BLaER1 treated with 17β-estradiol and CSF1 and Interleukin-3, amounts not matched to agents 10 nM and 100 nM (cell line): Measurements from ENCODE around the gene GCG.

Experiments used
- H3K27ac ChIP-seq, 11 experiments: shearing (Covaris generic); formaldehyde crosslinking; 2 replicates each; pipeline ENCODE4 v1.8.1; 2022
- H3K27me3 ChIP-seq, 11 experiments: shearing (Covaris generic); formaldehyde crosslinking; 2 replicates each; pipeline ENCODE4 v1.8.1; 2022
- H3K36me3 ChIP-seq, 11 experiments: shearing (Covaris generic); formaldehyde crosslinking; 2 replicates each; pipeline ENCODE4 v1.8.1; 2022
- H3K4me1 ChIP-seq, 10 experiments: shearing (Covaris generic); formaldehyde crosslinking; 2 replicates each; pipeline ENCODE4 v1.8.1; 2022
- H3K4me2 ChIP-seq, 11 experiments: shearing (Covaris generic); formaldehyde crosslinking; 2 replicates each; pipeline ENCODE4 v1.8.1; 2022
- H3K4me3 ChIP-seq, 10 experiments: shearing (Covaris generic); formaldehyde crosslinking; 2 replicates each; pipeline ENCODE4 v1.8.1; 2022
- H3K9ac ChIP-seq, 11 experiments: shearing (Covaris generic); formaldehyde crosslinking; 2 replicates each; pipeline ENCODE4 v1.8.1; 2022
- H3K9me3 ChIP-seq, 11 experiments: shearing (Covaris generic); formaldehyde crosslinking; replicated peaks in 1 of 11; 2 replicates each; pipeline ENCODE4 v1.8.1; 2022
- H4K20me1 ChIP-seq, 11 experiments: shearing (Covaris generic); formaldehyde crosslinking; 2 replicates each; pipeline ENCODE4 v1.8.1; 2022
- Cebpa-rat ChIP-seq, 11 experiments: shearing (Covaris generic); IDR thresholded peaks; 2 replicates each; pipeline ENCODE4 v1.8.1; 2022

Gene GCG

DNA sequence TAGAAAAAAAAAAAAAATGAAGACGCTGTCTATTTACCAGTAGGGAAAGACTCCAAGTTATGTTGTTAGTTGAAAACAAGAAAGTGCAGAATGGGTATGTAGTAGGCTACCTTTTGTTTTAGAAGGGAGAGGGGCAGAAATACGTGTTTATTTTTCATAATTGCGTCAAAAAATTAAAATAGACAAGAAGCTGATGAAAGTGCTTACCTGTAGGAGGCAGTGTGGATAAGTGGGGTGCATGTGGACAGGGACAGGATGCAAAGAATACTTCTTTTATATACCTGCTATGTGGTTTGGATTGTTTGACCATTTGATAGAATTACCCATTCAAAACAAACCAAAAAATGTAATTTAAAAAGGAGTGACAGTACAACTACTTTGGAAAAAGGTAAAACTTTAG, 3.0 kb upstream of the GCG start:
- no peaks in the 10 kb centered on the region for H3K9me3 ChIP-seq
- H3K4me2 ChIP-seq, result no peak overlapping the region
- no peaks in the 10 kb centered on the region for H3K36me3 ChIP-seq
- H3K4me1 ChIP-seq, result 0 out of 20 replicates have a peak, but pooled peaks cover 0 to 4% (median 0%) of the 10 kb centered on the region in 10 experiments
- no peak overlapping the region for H3K27ac ChIP-seq
- no peak overlapping the region for H3K9ac ChIP-seq
- no peak overlapping the region for H3K4me3 ChIP-seq
- H3K27me3 ChIP-seq, result no peaks in the 10 kb centered on the region
- TF ChIP-seq Cebpa-rat (IDR thresholded peaks at IDR 0.05), result no peak
- H4K20me1 ChIP-seq, result no peaks in the 10 kb centered on the region

DNA sequence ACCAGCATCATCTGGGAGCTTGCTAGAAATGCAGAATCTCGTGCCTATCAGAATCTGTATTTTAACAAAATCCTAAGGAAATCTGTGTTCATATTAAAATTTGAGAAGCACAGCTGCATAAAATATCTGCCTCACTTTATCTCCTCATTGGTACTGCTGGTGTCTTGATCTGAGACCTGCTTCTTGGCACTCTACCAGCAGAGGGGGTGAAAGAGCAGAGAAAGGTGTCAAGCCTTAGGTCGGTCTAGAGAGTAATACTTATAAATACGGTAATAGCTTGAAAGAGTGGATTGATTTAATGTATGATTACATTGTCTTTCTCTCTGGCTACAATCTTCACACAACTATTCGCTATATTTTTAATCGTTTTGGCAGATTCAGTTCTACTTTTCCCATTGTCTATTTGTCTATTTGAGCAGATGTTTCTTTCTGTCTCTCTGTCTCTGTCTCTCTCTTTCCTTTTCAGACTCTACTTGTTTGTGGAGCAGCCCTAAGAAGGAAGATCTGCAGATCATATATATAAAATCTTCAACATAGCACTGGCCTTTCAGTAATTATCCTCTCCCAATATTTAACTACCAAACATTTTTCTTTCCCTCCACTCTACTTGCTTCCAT, 1.7 kb upstream of the GCG start:
- H3K27me3 ChIP-seq, result no peaks in the 10 kb centered on the region
- no peak overlapping the region for H3K27ac ChIP-seq
- TF ChIP-seq Cebpa-rat (IDR thresholded peaks at IDR 0.05), result no peak
- H3K36me3 ChIP-seq, result no peaks in the 10 kb centered on the region
- H3K4me2 ChIP-seq, result peak overlapping the region in 1 of 11 experiments; percentile 11; a peak in 1 of 22 replicates
- no peak overlapping the region for H3K4me3 ChIP-seq
- no peaks in the 10 kb centered on the region for H3K9me3 ChIP-seq
- no peak overlapping the region for H3K9ac ChIP-seq
- H3K4me1 ChIP-seq, result 0 out of 20 replicates have a peak, but pooled peaks cover 0 to 4% (median 0%) of the 10 kb centered on the region in 10 experiments
- H4K20me1 ChIP-seq, result no peaks in the 10 kb centered on the region

DNA sequence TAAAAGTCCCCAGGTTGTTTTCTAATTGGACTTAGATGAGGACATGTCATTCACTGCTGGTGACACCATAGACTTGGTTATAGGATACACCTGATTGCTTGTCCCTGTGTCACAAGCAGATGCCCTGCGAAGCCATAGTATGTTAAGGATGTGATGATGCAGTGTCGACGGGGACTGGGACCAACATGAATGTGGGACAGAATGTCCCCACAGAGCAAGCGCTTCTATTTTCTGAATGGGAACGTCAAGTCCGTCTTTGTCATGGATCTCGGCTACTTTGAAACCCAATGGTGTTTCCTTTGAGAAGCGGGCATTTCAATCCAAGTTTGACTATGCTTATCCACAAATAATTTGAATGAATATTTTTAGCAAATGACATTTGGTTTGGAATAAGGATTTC, 2.1 kb downstream of the GCG start:
- no peak for TF ChIP-seq Cebpa-rat (IDR thresholded peaks at IDR 0.05)
- Histone ChIP-seq H3K4me2 (no peak overlapping the region), H4K20me1 (no peaks in the 10 kb centered on the region)

DNA sequence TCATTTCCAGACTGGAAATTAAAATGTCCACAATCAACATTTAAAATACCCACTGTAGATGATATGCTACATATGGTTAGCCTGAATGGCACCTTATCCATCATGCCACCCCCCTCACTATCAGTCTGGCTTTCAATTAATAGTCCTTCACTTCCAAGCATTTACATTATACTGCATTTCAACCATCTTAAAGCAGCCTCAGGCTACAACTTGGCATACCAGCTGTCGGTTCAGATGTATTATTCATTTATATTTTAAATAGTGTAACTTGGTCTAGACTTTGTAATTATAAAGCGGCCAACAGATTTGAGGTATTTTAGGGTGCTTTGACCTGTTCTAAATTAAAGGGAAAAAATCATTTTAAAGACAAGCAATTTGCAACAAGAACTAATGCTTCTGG, 2.6 kb downstream of the GCG start:
- H3K4me2 ChIP-seq, result no peak overlapping the region
- no peak overlapping the region for H3K9ac ChIP-seq
- no peak overlapping the region for H3K27ac ChIP-seq
- no peaks in the 10 kb centered on the region for H4K20me1 ChIP-seq
- H3K36me3 ChIP-seq, result no peaks in the 10 kb centered on the region
- H3K4me1 ChIP-seq, result no peaks in the 10 kb centered on the region
- H3K4me3 ChIP-seq, result no peak overlapping the region
- no peaks in the 10 kb centered on the region for H3K27me3 ChIP-seq
- no peaks in the 10 kb centered on the region for H3K9me3 ChIP-seq
- TF ChIP-seq Cebpa-rat (IDR thresholded peaks at IDR 0.05), result no peak

More for the DNA sequence above, 2.1 kb downstream of the GCG start:
- no peaks in the 10 kb centered on the region for H3K4me1 ChIP-seq
- no peak overlapping the region for H3K9ac ChIP-seq
- H3K27me3 ChIP-seq, result no peaks in the 10 kb centered on the region
- H3K9me3 ChIP-seq, result no peaks in the 10 kb centered on the region
- no peaks in the 10 kb centered on the region for H3K36me3 ChIP-seq
- no peak overlapping the region for H3K27ac ChIP-seq
- H3K4me3 ChIP-seq, result no peak overlapping the region

DNA sequence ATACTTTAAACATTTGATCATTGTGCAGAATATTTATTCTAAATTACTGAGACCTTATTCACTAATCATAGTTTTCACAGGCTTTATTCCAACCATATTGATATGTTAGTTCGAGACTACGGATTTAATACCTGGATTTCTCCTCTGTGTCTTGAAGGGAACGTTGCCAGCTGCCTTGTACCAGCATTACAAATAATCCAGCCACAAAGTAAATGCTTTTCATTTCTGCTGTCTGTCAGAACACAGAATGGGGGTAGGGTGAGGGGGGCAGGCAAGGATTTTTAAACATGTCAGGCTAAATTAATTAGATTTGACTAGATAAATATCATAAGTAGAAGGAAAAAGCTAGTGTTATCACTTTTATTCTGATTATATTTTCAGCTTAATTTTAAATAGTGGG, 3.1 kb downstream of the GCG start:
- Histone ChIP-seq H3K27me3 (no peaks in the 10 kb centered on the region), H4K20me1 (no peaks in the 10 kb centered on the region), H3K9ac (no peak overlapping the region), H3K4me3 (no peak overlapping the region), H3K4me2 (no peak overlapping the region), H3K36me3 (no peaks in the 10 kb centered on the region), H3K4me1 (no peaks in the 10 kb centered on the region), H3K27ac (no peak overlapping the region), H3K9me3 (no peaks in the 10 kb centered on the region)
- no peak for TF ChIP-seq Cebpa-rat (IDR thresholded peaks at IDR 0.05)

DNA sequence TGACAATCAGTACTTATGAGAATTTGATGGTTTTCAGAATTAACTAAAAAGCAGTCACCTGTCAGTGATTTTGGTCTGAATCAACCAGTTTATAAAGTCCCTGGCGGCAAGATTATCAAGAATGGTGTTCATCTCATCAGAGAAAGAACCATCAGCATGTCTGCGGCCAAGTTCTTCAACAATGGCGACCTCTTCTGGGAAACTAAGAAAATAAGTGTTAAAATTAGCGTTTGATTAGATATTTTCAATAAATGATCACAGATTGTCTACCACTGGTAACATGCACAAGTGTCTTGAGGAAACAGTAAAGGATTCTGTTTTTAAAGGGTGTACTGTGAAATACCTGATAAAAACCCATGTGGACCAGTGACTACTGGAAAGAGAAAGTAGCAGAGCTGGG, 8.1 kb downstream of the GCG start:
- Histone ChIP-seq H3K9ac (no peak overlapping the region), H3K4me3 (no peak overlapping the region), H3K27ac (no peak overlapping the region), H3K9me3 (no peaks in the 10 kb centered on the region), H3K4me1 (peaks cover 0 to 12% (median 7%) of the 10 kb centered on the region in 10 experiments; a peak in 7 of 20 replicates), H3K36me3 (no peaks in the 10 kb centered on the region), H3K4me2 (no peak overlapping the region), H3K27me3 (no peaks in the 10 kb centered on the region; a peak in 1 of 22 replicates), H4K20me1 (no peaks in the 10 kb centered on the region)
- TF ChIP-seq Cebpa-rat (IDR thresholded peaks at IDR 0.05), result no peak

DNA sequence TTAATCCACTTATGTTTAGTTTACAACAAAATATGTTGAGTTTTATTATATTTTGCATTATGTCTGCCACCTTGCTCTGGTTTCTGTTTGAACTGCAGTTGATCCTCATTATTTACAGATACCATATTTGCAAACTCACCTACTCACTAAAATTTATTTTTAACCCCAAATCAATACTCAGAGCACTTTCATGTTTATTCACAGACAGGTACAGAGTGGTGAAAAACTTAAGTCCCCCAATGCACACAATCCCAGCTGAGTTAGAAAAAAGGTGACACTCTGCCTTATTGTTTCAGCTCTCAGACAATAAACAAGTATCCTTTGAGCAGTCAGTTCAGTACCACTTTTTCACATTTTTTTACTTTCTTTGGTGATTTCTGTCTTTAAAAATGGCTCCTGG, 13.7 kb downstream of the GCG start:
- no peak overlapping the region for H3K4me3 ChIP-seq
- H3K9me3 ChIP-seq, result no peaks in the 10 kb centered on the region
- peaks cover 0 to 12% (median 7%) of the 10 kb centered on the region in 10 experiments; a peak in 7 of 20 replicates for H3K4me1 ChIP-seq
- TF ChIP-seq Cebpa-rat (IDR thresholded peaks at IDR 0.05), result no peak
- H3K27me3 ChIP-seq, result no peaks in the 10 kb centered on the region; a peak in 1 of 22 replicates
- H3K9ac ChIP-seq, result no peak overlapping the region
- H3K27ac ChIP-seq, result no peak overlapping the region
- H3K36me3 ChIP-seq, result no peaks in the 10 kb centered on the region
- no peaks in the 10 kb centered on the region for H4K20me1 ChIP-seq
- H3K4me2 ChIP-seq, result no peak overlapping the region

DNA sequence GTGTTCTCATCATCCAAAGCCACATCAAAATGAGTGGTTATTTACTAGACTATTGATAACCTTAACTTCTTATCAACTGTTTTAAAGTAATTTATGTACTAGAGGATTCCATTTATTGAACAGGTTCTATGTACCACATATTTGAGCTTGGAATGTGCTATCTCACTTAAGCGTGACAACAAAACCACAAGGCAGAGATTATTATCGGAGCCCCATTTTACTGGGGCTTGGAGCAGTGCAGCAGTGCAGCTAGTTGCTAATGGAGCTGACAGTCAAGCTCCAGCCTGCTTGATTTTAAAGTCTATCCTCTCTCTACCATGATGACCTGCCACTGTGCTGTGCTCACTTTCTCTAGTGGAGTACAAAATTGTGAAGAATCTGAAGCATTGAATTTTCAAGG, 24.6 kb downstream of the GCG start:
- Histone ChIP-seq H3K36me3 (no peaks in the 10 kb centered on the region), H3K4me2 (peak overlapping the region in 5 of 11 experiments; percentile 2 to 84 (median 53); a peak in 7 of 22 replicates), H3K4me1 (peaks cover 26 to 39% (median 32%) of the 10 kb centered on the region in 10 experiments), H3K27me3 (no peaks in the 10 kb centered on the region), H3K9me3 (peaks cover 0 to 11% (median 0%) of the 10 kb centered on the region in 11 experiments; a peak in 5 of 22 replicates), H3K9ac (no peak overlapping the region), H4K20me1 (no peaks in the 10 kb centered on the region), H3K27ac (no peak overlapping the region), H3K4me3 (no peak overlapping the region)
- no peak for TF ChIP-seq Cebpa-rat (IDR thresholded peaks at IDR 0.05)

DNA sequence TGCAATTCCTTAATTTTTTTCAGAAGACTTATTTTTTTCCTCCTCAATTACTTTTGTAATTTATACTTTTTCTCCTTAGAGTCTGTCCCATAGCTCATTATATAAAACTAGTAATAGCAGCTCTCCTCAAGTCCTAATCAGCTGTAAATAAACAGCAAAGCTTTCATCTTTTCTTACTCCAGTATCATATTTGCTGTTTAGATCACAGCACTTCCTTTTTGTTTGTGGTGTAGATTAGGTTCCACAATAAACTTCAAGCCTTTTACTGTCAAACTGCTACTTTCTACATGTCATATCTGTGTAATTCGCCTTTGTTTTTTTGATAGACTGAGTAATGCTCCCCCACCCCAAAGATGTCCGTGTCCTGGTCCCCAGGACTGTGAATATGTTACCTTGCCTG, 25.5 kb downstream of the GCG start:
- Histone ChIP-seq H3K4me2 (peak overlapping the region; percentile 47 to 84 (median 54); a peak in 20 of 22 replicates), H4K20me1 (no peaks in the 10 kb centered on the region), H3K4me1 (peaks cover 26 to 39% (median 32%) of the 10 kb centered on the region in 10 experiments), H3K4me3 (no peak overlapping the region), H3K27ac (peak overlapping the region in 8 of 11 experiments; percentile 12 to 60 (median 44); a peak in 15 of 22 replicates), H3K27me3 (no peaks in the 10 kb centered on the region), H3K9me3 (peaks cover 0 to 11% (median 0%) of the 10 kb centered on the region in 11 experiments; a peak in 5 of 22 replicates), H3K9ac (no peak overlapping the region), H3K36me3 (no peaks in the 10 kb centered on the region)
- no peak for TF ChIP-seq Cebpa-rat (IDR thresholded peaks at IDR 0.05)

DNA sequence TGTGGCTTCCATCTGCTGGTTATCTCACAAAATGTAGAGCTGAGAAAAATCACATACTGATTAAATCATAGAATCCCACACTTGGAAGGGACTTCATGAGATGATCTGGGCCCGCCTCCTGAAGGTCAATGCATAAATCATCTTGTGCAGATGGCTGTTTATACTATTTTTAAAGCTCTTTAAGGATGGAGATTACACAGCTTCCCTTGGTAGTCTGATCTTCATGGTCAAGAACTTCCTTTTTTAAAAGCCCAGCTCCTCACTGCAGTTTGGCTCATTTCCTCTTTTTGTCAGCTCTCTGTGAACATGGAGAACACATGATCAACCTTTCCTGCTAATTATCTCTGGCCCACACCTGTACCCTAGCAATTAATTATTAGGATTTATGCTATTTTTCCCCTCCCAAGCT, 25.9 kb downstream of the GCG start:
- Histone ChIP-seq H3K4me1 (peaks cover 26 to 39% (median 32%) of the 10 kb centered on the region in 10 experiments), H3K4me3 (no peak overlapping the region), H3K27ac (peak overlapping the region in 9 of 11 experiments; percentile 31 to 60 (median 48); a peak in 17 of 22 replicates), H3K4me2 (peak overlapping the region; percentile 47 to 84 (median 58)), H3K36me3 (no peaks in the 10 kb centered on the region), H3K9me3 (peaks cover 0 to 9% (median 0%) of the 10 kb centered on the region in 11 experiments; a peak in 5 of 22 replicates), H3K27me3 (no peaks in the 10 kb centered on the region), H4K20me1 (no peaks in the 10 kb centered on the region), H3K9ac (no peak overlapping the region)
- TF ChIP-seq Cebpa-rat (IDR thresholded peaks at IDR 0.05), result no peak
